ENCODE data around the gene DIS3L2.
"Not testable (repeated sequence)": the region's sequence is repeated elsewhere in the genome, so short reads cannot be mapped to it uniquely, and the experiment has no call there.

Gene DIS3L2

GRCh38 chr2:232379610-232380590 lies 418.4 kb downstream of the DIS3L2 start:
- H3K36me3 ChIP-seq (ENCODE audit: insufficient read depth, low read length); H3K27ac ChIP-seq (ENCODE audit: low read depth, low read length); H3K4me3 ChIP-seq (ENCODE audit: low read depth, low read length); H3K79me2 ChIP-seq (ENCODE audit: control insufficient read depth, insufficient read depth, low read length, unreplicated experiment); H3K4me1 ChIP-seq (ENCODE audit: control insufficient read depth, insufficient read depth, low read length, unreplicated experiment); H2AFZ ChIP-seq (ENCODE audit: low read length, unreplicated experiment): not testable (repeated sequence)
- H3K27me3 ChIP-seq (ENCODE audit: insufficient read depth, low read length): peaks cover 35% of the 10 kb centered on the region

- not testable (repeated sequence) for H3K4me1 ChIP-seq (ENCODE audit: control insufficient read depth, insufficient read depth, low read length, unreplicated experiment)
- H3K27me3 ChIP-seq (ENCODE audit: insufficient read depth, low read length): peaks cover 48% of the 10 kb centered on the region
Observed at GRCh38 chr2:232381204-232382031, 419.9 kb downstream of the DIS3L2 start.

DNA sequence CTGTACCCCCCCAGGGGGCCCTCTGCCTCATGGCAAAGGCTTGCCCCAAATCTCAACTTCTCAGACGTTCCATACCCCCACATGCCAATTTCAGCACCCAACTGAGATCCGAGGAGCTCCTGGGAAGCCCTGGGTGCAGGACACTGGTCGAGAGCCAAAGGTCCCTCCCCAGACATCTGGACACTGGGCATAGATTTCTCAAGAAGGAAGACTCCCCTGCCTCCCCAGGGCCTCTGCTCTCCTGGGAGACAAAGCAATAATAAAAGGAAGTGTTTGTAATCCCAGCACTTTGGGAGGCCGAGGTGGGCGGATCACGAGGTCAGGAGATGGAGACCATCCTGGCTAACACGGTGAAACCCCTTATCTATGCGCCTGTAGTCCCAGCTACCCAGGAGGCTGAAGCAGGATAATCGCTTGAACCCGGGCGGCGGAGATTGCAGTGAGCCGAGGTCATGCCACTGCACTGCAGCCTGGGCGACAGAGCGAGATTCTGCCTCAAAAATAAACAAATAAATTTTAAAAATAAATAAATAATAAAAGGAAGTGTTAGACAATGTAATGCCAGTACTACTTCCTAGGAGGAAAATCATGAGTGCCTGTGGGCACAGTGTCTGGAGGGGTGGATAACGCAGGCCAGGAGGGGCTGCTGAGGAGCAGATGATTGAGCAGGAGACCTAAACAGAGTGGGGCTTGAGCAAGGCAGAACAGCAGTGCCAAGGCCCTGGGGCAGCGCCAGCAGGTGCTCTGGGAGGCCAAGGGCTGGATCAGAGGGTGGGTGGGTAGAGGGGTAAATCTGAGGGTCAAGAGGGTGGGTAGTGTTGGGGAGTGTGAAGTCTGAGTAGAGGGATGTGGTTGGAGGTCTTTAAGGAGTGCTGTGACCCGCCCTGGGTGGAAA lies 421.1 kb downstream of the DIS3L2 start:
- no peak overlapping the region for H3K4me3 ChIP-seq (ENCODE audit: low read depth, low read length)
- peaks cover 57% of the 10 kb centered on the region for H3K27me3 ChIP-seq (ENCODE audit: insufficient read depth, low read length)
- no peaks in the 10 kb centered on the region for H3K79me2 ChIP-seq (ENCODE audit: control insufficient read depth, insufficient read depth, low read length, unreplicated experiment)
- H2AFZ ChIP-seq (ENCODE audit: low read length, unreplicated experiment): no peak overlapping the region
- no peaks in the 10 kb centered on the region for H3K36me3 ChIP-seq (ENCODE audit: insufficient read depth, low read length)
- H3K4me1 ChIP-seq (ENCODE audit: control insufficient read depth, insufficient read depth, low read length, unreplicated experiment): no peaks in the 10 kb centered on the region
- no peak overlapping the region for H3K27ac ChIP-seq (ENCODE audit: low read depth, low read length)

More at GRCh38 chr2:232381204-232382031, 419.9 kb downstream of the DIS3L2 start:
- not testable (repeated sequence) for H3K27ac ChIP-seq (ENCODE audit: low read depth, low read length); H2AFZ ChIP-seq (ENCODE audit: low read length, unreplicated experiment); H3K79me2 ChIP-seq (ENCODE audit: control insufficient read depth, insufficient read depth, low read length, unreplicated experiment); H3K4me3 ChIP-seq (ENCODE audit: low read depth, low read length); H3K36me3 ChIP-seq (ENCODE audit: insufficient read depth, low read length)

GRCh38 chr2:232384466-232384865 lies 423.0 kb downstream of the DIS3L2 start:
- Histone ChIP-seq H3K79me2 (ENCODE audit: control insufficient read depth, insufficient read depth, low read length, unreplicated experiment) (no peaks in the 10 kb centered on the region), H3K4me3 (ENCODE audit: low read depth, low read length) (no peak overlapping the region), H3K36me3 (ENCODE audit: insufficient read depth, low read length) (no peaks in the 10 kb centered on the region), H3K27me3 (ENCODE audit: insufficient read depth, low read length) (peaks cover 76% of the 10 kb centered on the region), H2AFZ (ENCODE audit: low read length, unreplicated experiment) (no peak overlapping the region), H3K27ac (ENCODE audit: low read depth, low read length) (no peak overlapping the region), H3K4me1 (ENCODE audit: control insufficient read depth, insufficient read depth, low read length, unreplicated experiment) (no peaks in the 10 kb centered on the region)

DNA sequence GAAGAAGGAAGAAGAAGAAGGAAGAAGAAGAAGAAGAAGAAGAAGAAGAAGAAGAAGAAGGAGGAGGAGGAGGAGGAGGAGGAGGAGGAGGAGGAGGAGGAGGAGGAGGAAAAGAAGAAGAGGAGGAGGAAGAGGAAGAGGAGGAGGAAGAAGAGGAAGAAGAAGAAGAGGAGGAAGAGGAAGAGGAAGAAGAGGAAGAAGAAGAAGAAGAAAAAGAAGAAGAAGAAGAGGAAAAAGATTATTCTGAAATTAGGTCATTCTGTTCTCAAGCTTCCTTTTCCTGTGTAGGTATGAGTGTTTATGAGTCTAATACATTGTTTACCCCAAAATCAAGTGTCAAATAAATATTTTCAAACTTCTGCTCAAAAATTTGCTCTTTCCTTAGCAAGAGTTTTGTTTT lies 423.5 kb downstream of the DIS3L2 start:
- H3K4me3 ChIP-seq (ENCODE audit: low read depth, low read length); H2AFZ ChIP-seq (ENCODE audit: low read length, unreplicated experiment); H3K4me1 ChIP-seq (ENCODE audit: control insufficient read depth, insufficient read depth, low read length, unreplicated experiment); H3K36me3 ChIP-seq (ENCODE audit: insufficient read depth, low read length); H3K79me2 ChIP-seq (ENCODE audit: control insufficient read depth, insufficient read depth, low read length, unreplicated experiment); H3K27ac ChIP-seq (ENCODE audit: low read depth, low read length): not testable (repeated sequence)
- peaks cover 82% of the 10 kb centered on the region for H3K27me3 ChIP-seq (ENCODE audit: insufficient read depth, low read length)

GRCh38 chr2:232385660-232386489 lies 424.4 kb downstream of the DIS3L2 start:
- H2AFZ ChIP-seq (ENCODE audit: low read length, unreplicated experiment): no peak overlapping the region
- no peak overlapping the region for H3K4me3 ChIP-seq (ENCODE audit: low read depth, low read length)
- no peaks in the 10 kb centered on the region for H3K36me3 ChIP-seq (ENCODE audit: insufficient read depth, low read length)
- no peaks in the 10 kb centered on the region for H3K79me2 ChIP-seq (ENCODE audit: control insufficient read depth, insufficient read depth, low read length, unreplicated experiment)
- H3K27ac ChIP-seq (ENCODE audit: low read depth, low read length): no peak overlapping the region
- peaks cover 90% of the 10 kb centered on the region for H3K27me3 ChIP-seq (ENCODE audit: insufficient read depth, low read length)
- no peaks in the 10 kb centered on the region for H3K4me1 ChIP-seq (ENCODE audit: control insufficient read depth, insufficient read depth, low read length, unreplicated experiment)

GRCh38 chr2:232386490-232386739 lies 424.9 kb downstream of the DIS3L2 start:
- H3K4me1 ChIP-seq (ENCODE audit: control insufficient read depth, insufficient read depth, low read length, unreplicated experiment): no peaks in the 10 kb centered on the region
- H3K27ac ChIP-seq (ENCODE audit: low read depth, low read length): no peak overlapping the region
- H3K27me3 ChIP-seq (ENCODE audit: insufficient read depth, low read length): peaks cover 95% of the 10 kb centered on the region
- no peak overlapping the region for H2AFZ ChIP-seq (ENCODE audit: low read length, unreplicated experiment)
- H3K4me3 ChIP-seq (ENCODE audit: low read depth, low read length): no peak overlapping the region
- no peaks in the 10 kb centered on the region for H3K36me3 ChIP-seq (ENCODE audit: insufficient read depth, low read length)
- H3K79me2 ChIP-seq (ENCODE audit: control insufficient read depth, insufficient read depth, low read length, unreplicated experiment): no peaks in the 10 kb centered on the region

Data from ACC112 (cell line).